GM12891 (cell line): ENCODE data around the gene FAM221B.

Source experiments
- PAX5 ChIP-seq: IDR thresholded peaks from 2 replicates; pipeline ENCODE4 v1.6.1; 2011; ENCODE audit warnings: low read length, moderate library complexity, mild to moderate bottlenecking; ENCODE audit not compliant: insufficient read depth, severe bottlenecking
- POLR2A ChIP-seq: IDR thresholded peaks from 2 replicates; pipeline ENCODE4 v1.6.1; 2011; ENCODE audit warnings: low read depth, low read length, control low read depth
- POLR2AphosphoS5 ChIP-seq: IDR thresholded peaks from 2 replicates; pipeline ENCODE4 v1.6.1; 2011; ENCODE audit warnings: low read depth, low read length, control low read depth
- SPI1 ChIP-seq: IDR thresholded peaks from 2 replicates; pipeline ENCODE4 v1.6.1; 2011; ENCODE audit warnings: low read depth, low read length, control low read depth
- TAF1 ChIP-seq: IDR thresholded peaks from 2 replicates; pipeline ENCODE4 v1.6.1; 2011; ENCODE audit warnings: low read depth, low read length, control low read depth

- TF ChIP-seq POLR2AphosphoS5 (no peak), POLR2A (no peak), TAF1 (no peak), SPI1 (no peak), PAX5 (no peak)
Measured at GRCh38 chr9:35813434-35814105, 15.0 kb downstream of the FAM221B start.
